Panc1 (cell line): Measurements from ENCODE around the gene RP9. TPM values are rescaled to one million over a fixed set of nuclear protein-coding genes. Genes with fewer than 3 reads are reported as not detected.

Experiments used
- ATAC-seq: fragments of 200-7000 bp; cut with Tn5 transposase; 2 replicates; pipeline ENCODE4 v1.9.1; 2020; ENCODE audit warnings: mild to moderate bottlenecking, moderate library complexity
- Bru-seq: library from RNA; stranded (reverse); fragments of 400-500 nt; gene quantifications from one replicate; lab custom pipeline; 2021; lab: Mats Ljungman, UMichigan
- BruChase-seq, 2 experiments: library from RNA; stranded (reverse); fragments of 400-500 nt; gene quantifications; one replicate each; lab custom pipeline; 2021; lab: Mats Ljungman, UMichigan
- BruUV-seq: library from RNA; stranded (reverse); fragments of 400-500 nt; replicated peaks from 2 replicates; lab custom pipeline; 2021; lab: Mats Ljungman, UMichigan
- CTCF ChIA-PET: fragments of 300-600 bp; sonication (Branson Sonifier 250); formaldehyde crosslinking; loops from one replicate; lab custom pipeline; 2022; ENCODE audit warnings: antibody characterized with exemption; lab: Charles Lee
- POLR2A ChIA-PET: fragments of 300-600 bp; sonication (Branson Sonifier 250); formaldehyde crosslinking; loops from one replicate; lab custom pipeline; 2022; ENCODE audit warnings: antibody characterized with exemption; lab: Charles Lee
- DNase-seq: peaks from one replicate; pipeline ENCODE4 v3.0.0-alpha.2; 2010; ENCODE audit warnings: low read depth, low spot score
- H3K27ac ChIP-seq: 2 replicates; pipeline ENCODE4 v1.5.1; 2011; ENCODE audit warnings: mild to moderate bottlenecking, low read length, inconsistent platforms
- H3K27me3 ChIP-seq: fragments of 200-500 bp; sonication (Bioruptor generic); 2 replicates; pipeline ENCODE4 v1.6.0; 2014; ENCODE audit warnings: low read length, inconsistent platforms; ENCODE audit not compliant: control insufficient read depth, insufficient read depth
- H3K36me3 ChIP-seq: fragments of 200-500 bp; sonication (Bioruptor generic); 2 replicates; pipeline ENCODE4 v1.5.1; 2014; ENCODE audit warnings: inconsistent platforms, mild to moderate bottlenecking, low read length, moderate library complexity; ENCODE audit not compliant: control insufficient read depth, insufficient read depth
- H3K4me1 ChIP-seq: 2 replicates; pipeline ENCODE4 v1.5.1; 2011; ENCODE audit warnings: inconsistent platforms, mild to moderate bottlenecking, low read length, moderate library complexity; ENCODE audit not compliant: control insufficient read depth, insufficient read depth
- H3K4me3 ChIP-seq, 2 experiments: 2 replicates each; pipeline ENCODE4 v1.5.1; 2011 to 2012; ENCODE audit warnings: low read depth in 2 of 2, low read length in 2 of 2, mild to moderate bottlenecking in 2 of 2, inconsistent platforms in 1 of 2, moderate library complexity in 1 of 2
- H3K9me3 ChIP-seq: fragments of 200-500 bp; sonication (Bioruptor generic); 2 replicates; pipeline ENCODE4 v1.5.1; 2014; ENCODE audit warnings: low read depth, mild to moderate bottlenecking, inconsistent platforms, low read length, moderate library complexity; ENCODE audit not compliant: control insufficient read depth, insufficient read depth
- POLR2AphosphoS5 ChIP-seq: IDR thresholded peaks from 2 replicates; pipeline ENCODE4 v1.6.1; 2012; ENCODE audit warnings: mild to moderate bottlenecking, low read depth, low read length, moderate library complexity
- SIN3A ChIP-seq: IDR thresholded peaks from 2 replicates; pipeline ENCODE4 v1.6.1; 2012; ENCODE audit warnings: low read depth, mild to moderate bottlenecking, low read length, moderate library complexity, borderline replicate concordance; ENCODE audit not compliant: insufficient read depth
- TCF7L2 ChIP-seq: IDR thresholded peaks from 2 replicates; pipeline ENCODE4 v1.6.1; 2011; ENCODE audit warnings: mild to moderate bottlenecking, low read depth, low read length, inconsistent platforms
- in situ Hi-C: cut with HindIII; loops from 2 replicates; pipeline ENCODE4 v1.10.0; 2016; ENCODE audit warnings: low sequenced_read_pairs, low pct_unique_long_range_greater_than_20kb
- intact Hi-C: fragments of 100-400 bp; cut with micrococcal nuclease; formaldehyde crosslinking; loops from one replicate; pipeline ENCODE4 v1.10.0; 2022; ENCODE audit not compliant: unreplicated experiment
- long read RNA-seq: library from polyadenylated mRNA; unstranded; transcript quantifications from one replicate; pipeline ENCODE4 v2.0.0, GENCODE V29; 2021; ENCODE audit not compliant: unreplicated experiment
- polyA plus RNA-seq: library from polyadenylated mRNA; unstranded; fragments of >200 nt; gene quantifications from one replicate; pipeline ENCODE4 v1.2.1, GENCODE V29; 2012; ENCODE audit warnings: missing spikeins; ENCODE audit not compliant: insufficient read length
- total RNA-seq: library from RNA; stranded (reverse); gene quantifications from one replicate; pipeline ENCODE4 v1.2.1, GENCODE V29; 2021; ENCODE audit not compliant: unreplicated experiment
- TF ChIP-seq, protein P1 (sequence below): fragments of 450-650 bp; IDR thresholded peaks from 2 replicates; pipeline ENCODE4 v1.5.1; 2017; ENCODE audit warnings: mild to moderate bottlenecking
- TF ChIP-seq, protein P2 (sequence below), 2 experiments: IDR thresholded peaks; 2 replicates each; pipeline ENCODE4 v1.6.1; 2011 to 2012; ENCODE audit warnings: low read depth in 2 of 2, control low read depth in 1 of 2, low read length in 1 of 2, mild to moderate bottlenecking in 1 of 2, moderate library complexity in 1 of 2; ENCODE audit not compliant: insufficient read depth in 1 of 2

RP9 gene, protein sequence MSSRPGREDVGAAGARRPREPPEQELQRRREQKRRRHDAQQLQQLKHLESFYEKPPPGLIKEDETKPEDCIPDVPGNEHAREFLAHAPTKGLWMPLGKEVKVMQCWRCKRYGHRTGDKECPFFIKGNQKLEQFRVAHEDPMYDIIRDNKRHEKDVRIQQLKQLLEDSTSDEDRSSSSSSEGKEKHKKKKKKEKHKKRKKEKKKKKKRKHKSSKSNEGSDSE
- total RNA-seq, result 22.1 TPM
- polyA plus RNA-seq, result 26.9 TPM
- Bru-seq, nascent RNA, result percentile 78 among the genes with signal in this experiment
- BruChase-seq, experiment 1, labeled RNA remaining after a 2-hour chase, result percentile 70 among the genes with signal in this experiment
- percentile 66 among the genes with signal in this experiment for BruChase-seq, experiment 2, labeled RNA remaining after a 6-hour chase
- long read RNA-seq, transcript RP9-201 (6 exons, 1,121 nt), result major isoform, 25 of 48 reads
- long read RNA-seq, partial matches to known transcripts, result 18 of 48 reads
- long read RNA-seq, other reads (novel, unspliced or antisense), result 5 of 48 reads

DNA sequence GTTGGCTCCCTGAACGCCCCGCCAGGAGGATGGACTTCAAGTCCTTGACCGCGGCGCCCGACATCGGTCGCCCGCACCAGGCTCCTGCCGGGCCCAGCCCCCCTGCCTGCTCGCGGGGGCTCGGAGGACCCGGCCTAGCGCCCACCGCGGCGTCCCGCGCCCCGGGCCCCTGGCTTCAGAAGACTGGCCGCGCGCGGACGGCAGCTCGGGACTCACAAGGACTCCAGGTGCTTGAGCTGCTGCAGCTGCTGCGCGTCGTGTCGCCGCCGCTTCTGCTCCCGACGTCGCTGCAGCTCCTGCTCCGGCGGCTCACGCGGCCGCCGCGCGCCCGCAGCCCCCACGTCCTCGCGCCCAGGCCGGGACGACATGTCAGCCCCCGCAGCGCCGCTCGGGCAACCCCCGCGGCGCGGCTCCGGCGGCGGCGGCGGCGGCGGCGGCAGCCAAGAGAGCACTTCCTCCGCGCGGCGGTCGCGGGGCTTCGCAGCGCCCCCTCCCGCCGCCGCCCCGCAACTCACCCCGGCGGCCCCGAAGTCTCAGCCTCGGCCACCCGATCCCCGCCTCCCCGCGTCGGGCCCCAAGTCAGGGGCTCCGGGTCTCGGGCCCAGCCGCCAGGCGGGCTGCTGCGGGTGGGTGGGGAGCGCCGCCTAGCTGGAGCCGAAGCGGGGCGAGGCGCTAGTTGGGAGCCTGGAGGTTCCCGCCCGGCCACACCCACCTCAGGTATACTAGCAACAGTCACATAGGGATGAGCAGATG lies at the start of gene RP9:
TSS of gene RP9 (minus strand) at position 400 of the 753 bp plus-strand sequence. CDS start at position 368, 32 bp downstream.
- H3K36me3 ChIP-seq, result no peaks in the 10 kb centered on the region
- in situ Hi-C loops (no loop called here), intact Hi-C loops (loop anchor here (5.0 kb wide), 3 partner anchors 152 to 342 kb away; partner anchors contain the start of gene FKBP9)
- no peaks in the 10 kb centered on the region for H3K9me3 ChIP-seq
- POLR2A ChIA-PET, result no interaction called here
- CTCF ChIA-PET, result interaction anchor here (0.6 to 0.8 kb wide), 3 partner anchors 72 to 166 kb away, joined by 3 to 5 read pairs (median 4); no protein-coding TSS in a partner anchor
- ATAC-seq (peak; percentile 94), DNase-seq (no peak)
- peak within 1 kb of the TSS; percentile 80 to 89 for H3K4me3 ChIP-seq
- H3K27ac ChIP-seq, result peak within 1 kb of the TSS; percentile 78
- H3K4me1 ChIP-seq, result peaks cover 19% of the 10 kb centered on the region
- H3K27me3 ChIP-seq, result no peaks in the 10 kb centered on the region
- no TSS peak for BruUV-seq
- TF ChIP-seq SIN3A (peak; percentile 66; the same call in 1 of the 2 replicates), TCF7L2 (no peak)
- TF ChIP-seq, protein P1, sequence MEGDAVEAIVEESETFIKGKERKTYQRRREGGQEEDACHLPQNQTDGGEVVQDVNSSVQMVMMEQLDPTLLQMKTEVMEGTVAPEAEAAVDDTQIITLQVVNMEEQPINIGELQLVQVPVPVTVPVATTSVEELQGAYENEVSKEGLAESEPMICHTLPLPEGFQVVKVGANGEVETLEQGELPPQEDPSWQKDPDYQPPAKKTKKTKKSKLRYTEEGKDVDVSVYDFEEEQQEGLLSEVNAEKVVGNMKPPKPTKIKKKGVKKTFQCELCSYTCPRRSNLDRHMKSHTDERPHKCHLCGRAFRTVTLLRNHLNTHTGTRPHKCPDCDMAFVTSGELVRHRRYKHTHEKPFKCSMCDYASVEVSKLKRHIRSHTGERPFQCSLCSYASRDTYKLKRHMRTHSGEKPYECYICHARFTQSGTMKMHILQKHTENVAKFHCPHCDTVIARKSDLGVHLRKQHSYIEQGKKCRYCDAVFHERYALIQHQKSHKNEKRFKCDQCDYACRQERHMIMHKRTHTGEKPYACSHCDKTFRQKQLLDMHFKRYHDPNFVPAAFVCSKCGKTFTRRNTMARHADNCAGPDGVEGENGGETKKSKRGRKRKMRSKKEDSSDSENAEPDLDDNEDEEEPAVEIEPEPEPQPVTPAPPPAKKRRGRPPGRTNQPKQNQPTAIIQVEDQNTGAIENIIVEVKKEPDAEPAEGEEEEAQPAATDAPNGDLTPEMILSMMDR, result peak; percentile 99

DNA sequence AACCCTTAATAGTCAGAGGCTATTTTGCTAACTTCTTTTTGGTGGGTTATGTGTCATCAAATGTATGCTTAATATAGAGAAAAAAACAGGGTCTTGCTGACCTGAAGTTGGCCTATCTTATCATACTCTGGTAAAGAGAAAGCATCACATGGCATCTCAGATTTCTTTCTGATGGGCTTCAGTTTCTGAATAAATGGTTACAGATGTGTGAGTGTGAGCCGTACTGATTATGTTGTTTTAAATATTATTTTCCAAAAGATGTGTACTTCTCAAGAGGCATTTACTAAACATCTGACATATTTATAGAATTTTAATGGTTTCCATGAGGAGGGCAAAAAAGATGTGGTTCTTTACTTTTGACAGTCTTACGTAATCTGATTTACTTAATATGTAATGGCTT lies 48.6 kb upstream of the RP9 start:
- DNase-seq, result no peak
- TF ChIP-seq POLR2AphosphoS5, result no peak
- TF ChIP-seq TCF7L2, result no peak
- TF ChIP-seq, protein P2, sequence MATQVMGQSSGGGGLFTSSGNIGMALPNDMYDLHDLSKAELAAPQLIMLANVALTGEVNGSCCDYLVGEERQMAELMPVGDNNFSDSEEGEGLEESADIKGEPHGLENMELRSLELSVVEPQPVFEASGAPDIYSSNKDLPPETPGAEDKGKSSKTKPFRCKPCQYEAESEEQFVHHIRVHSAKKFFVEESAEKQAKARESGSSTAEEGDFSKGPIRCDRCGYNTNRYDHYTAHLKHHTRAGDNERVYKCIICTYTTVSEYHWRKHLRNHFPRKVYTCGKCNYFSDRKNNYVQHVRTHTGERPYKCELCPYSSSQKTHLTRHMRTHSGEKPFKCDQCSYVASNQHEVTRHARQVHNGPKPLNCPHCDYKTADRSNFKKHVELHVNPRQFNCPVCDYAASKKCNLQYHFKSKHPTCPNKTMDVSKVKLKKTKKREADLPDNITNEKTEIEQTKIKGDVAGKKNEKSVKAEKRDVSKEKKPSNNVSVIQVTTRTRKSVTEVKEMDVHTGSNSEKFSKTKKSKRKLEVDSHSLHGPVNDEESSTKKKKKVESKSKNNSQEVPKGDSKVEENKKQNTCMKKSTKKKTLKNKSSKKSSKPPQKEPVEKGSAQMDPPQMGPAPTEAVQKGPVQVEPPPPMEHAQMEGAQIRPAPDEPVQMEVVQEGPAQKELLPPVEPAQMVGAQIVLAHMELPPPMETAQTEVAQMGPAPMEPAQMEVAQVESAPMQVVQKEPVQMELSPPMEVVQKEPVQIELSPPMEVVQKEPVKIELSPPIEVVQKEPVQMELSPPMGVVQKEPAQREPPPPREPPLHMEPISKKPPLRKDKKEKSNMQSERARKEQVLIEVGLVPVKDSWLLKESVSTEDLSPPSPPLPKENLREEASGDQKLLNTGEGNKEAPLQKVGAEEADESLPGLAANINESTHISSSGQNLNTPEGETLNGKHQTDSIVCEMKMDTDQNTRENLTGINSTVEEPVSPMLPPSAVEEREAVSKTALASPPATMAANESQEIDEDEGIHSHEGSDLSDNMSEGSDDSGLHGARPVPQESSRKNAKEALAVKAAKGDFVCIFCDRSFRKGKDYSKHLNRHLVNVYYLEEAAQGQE (IDR thresholded peaks at IDR 0.05; ENCODE audit: insufficient read depth in 1 of 2, low read depth in 2 of 2, low read length in 1 of 2), result no peak
- no peak for TF ChIP-seq SIN3A
- no peak for ATAC-seq

More for the DNA sequence above, 48.6 kb upstream of the RP9 start:
- H3K4me1 ChIP-seq, result no peaks in the 10 kb centered on the region
- H3K9me3 ChIP-seq, result no peaks in the 10 kb centered on the region
- H3K36me3 ChIP-seq, result no peaks in the 10 kb centered on the region
- H3K27ac ChIP-seq, result no peak overlapping the region
- H3K4me3 ChIP-seq, result no peak overlapping the region
- ChIA-PET POLR2A (no interaction called here), CTCF (no interaction called here)
- BruUV-seq, result no TSS peak
- no peaks in the 10 kb centered on the region for H3K27me3 ChIP-seq
- intact Hi-C loops, result no loop called here
- in situ Hi-C loops, result no loop called here
